Neural progenitor cell (in vitro differentiated cells): ENCODE measurements around the gene PRR12.

Experiments used
- CTCF ChIP-seq: fragments of 200-600 bp; sonication (generic); IDR thresholded peaks from 2 replicates; pipeline ENCODE4 v1.5.1; 2017; ENCODE audit warnings: antibody characterized with exemption, mild to moderate bottlenecking
- EZH2 ChIP-seq: fragments of 200-600 bp; sonication (generic); IDR thresholded peaks from 2 replicates; pipeline ENCODE4 v1.6.1; 2017; ENCODE audit warnings: antibody characterized with exemption, mild to moderate bottlenecking, moderate library complexity
- EZH2phosphoT487 ChIP-seq: fragments of 200-600 bp; sonication (generic); IDR thresholded peaks from 2 replicates; pipeline ENCODE4 v1.6.1; 2017; ENCODE audit warnings: antibody characterized with exemption

- no peak for TF ChIP-seq CTCF
- no peak for TF ChIP-seq EZH2
- no peak for TF ChIP-seq EZH2phosphoT487
Observed at GRCh38 chr19:49588365-49589122, 2.4 kb upstream of the PRR12 start.
